AG10803 (cell line): ENCODE results near the gene CCER1.

Source experiments
- DNase-seq: peaks from one replicate; pipeline ENCODE4 v3.0.0; 2010; ENCODE audit warnings: low read depth
- H3K4me3 ChIP-seq: 2 replicates; pipeline ENCODE4 v1.5.1; 2011; ENCODE audit warnings: mild to moderate bottlenecking, low read length, control low read depth
- TF ChIP-seq, protein P1 (sequence below): conservative IDR thresholded peaks from 2 replicates; pipeline ENCODE4 v1.5.1; 2011; ENCODE audit warnings: mild to moderate bottlenecking, low read length, control low read depth, inconsistent platforms

The CCER1 gene

DNA sequence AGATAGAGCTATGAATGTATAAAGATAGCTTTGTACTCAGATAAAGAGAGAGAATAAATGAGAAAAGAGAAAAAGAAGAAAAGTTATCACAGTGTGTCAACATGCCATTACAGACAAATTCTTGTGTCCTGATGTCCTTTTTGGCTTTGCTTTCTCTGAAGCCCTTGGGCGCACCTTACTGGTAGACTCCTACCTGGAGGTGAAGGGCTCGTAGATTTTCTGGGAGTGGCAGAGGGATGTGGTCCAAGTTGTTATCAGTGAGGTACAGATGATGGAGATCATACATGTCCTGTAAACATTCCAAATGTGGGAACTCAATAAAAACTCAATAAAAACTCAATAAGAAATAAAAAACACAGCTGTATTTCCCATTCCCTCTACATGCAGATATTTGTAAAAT is 14.9 kb upstream of the CCER1 start:
- DNase-seq: no peak
- H3K4me3 ChIP-seq: no peak overlapping the region
- TF ChIP-seq, protein P1, sequence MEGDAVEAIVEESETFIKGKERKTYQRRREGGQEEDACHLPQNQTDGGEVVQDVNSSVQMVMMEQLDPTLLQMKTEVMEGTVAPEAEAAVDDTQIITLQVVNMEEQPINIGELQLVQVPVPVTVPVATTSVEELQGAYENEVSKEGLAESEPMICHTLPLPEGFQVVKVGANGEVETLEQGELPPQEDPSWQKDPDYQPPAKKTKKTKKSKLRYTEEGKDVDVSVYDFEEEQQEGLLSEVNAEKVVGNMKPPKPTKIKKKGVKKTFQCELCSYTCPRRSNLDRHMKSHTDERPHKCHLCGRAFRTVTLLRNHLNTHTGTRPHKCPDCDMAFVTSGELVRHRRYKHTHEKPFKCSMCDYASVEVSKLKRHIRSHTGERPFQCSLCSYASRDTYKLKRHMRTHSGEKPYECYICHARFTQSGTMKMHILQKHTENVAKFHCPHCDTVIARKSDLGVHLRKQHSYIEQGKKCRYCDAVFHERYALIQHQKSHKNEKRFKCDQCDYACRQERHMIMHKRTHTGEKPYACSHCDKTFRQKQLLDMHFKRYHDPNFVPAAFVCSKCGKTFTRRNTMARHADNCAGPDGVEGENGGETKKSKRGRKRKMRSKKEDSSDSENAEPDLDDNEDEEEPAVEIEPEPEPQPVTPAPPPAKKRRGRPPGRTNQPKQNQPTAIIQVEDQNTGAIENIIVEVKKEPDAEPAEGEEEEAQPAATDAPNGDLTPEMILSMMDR: no peak

DNA sequence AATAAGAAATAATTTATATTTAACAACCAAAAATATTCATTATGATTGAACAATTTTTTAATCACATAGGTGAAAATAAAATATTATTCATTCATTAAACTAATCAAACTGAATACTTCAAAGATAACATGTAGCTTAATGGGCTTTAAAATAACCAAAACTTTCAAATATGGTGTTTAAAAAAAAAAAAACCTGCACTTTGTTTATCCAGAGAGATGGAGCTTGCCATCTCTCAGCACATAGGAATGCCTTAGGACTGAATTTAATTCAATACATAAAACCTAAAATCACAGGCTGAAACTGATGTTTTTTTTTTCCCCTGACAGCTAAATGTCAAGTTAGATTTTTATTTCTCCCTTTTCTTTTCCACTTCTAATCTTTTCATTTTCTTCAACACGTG is 14.4 kb upstream of the CCER1 start:
- TF ChIP-seq, protein P1: no peak
- no peak for DNase-seq
- H3K4me3 ChIP-seq: no peak overlapping the region

DNA sequence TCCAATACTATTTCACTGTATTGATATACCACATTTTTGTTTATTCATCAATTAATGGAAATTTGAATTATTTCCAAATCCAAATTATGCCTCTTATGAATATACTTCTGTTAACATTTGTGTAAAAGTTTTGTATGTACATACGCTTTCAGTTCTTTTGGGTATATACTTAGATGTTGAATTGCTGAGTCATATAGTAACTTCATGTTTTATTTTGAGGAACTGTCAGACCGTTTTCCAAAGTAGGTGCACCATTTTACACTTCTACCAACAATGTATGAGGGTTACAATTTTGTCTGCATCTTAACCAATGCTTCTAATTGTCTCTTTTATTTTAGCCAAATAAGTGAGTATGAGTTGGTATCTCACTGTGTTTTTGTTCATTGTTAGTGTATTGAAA is 10.2 kb upstream of the CCER1 start:
- H3K4me3 ChIP-seq: no peak overlapping the region
- TF ChIP-seq, protein P1: no peak
- DNase-seq: no peak

DNA sequence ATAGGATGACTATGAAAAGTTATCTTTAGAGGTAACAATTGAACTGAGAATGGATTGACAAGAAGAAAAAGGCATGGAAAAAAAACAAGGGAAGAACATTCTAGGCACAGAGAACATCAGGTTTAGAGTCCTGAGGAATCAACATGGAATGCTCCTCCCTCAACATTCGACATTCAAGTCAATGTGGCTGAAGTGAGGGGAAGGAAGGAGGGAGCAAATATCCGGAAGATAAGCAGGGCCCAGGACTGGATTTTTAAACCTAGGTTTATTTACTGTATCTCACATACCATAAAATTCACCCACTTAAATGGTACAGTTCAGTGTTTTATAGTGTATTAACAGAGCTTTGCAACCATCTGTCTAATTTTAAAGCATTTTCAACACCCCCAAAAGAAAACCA is 9.6 kb upstream of the CCER1 start:
- H3K4me3 ChIP-seq: no peak overlapping the region
- no peak for DNase-seq
- TF ChIP-seq, protein P1: no peak

- no peak overlapping the region for H3K4me3 ChIP-seq
- no peak for DNase-seq
- TF ChIP-seq, protein P1: no peak
These were observed 9.0 kb upstream of the CCER1 start for GRCh38 chr12:90963946-90964345.

GRCh38 chr12:90961154-90961553 is 6.2 kb upstream of the CCER1 start:
- TF ChIP-seq, protein P1: no peak
- DNase-seq: no peak
- no peak overlapping the region for H3K4me3 ChIP-seq

DNA sequence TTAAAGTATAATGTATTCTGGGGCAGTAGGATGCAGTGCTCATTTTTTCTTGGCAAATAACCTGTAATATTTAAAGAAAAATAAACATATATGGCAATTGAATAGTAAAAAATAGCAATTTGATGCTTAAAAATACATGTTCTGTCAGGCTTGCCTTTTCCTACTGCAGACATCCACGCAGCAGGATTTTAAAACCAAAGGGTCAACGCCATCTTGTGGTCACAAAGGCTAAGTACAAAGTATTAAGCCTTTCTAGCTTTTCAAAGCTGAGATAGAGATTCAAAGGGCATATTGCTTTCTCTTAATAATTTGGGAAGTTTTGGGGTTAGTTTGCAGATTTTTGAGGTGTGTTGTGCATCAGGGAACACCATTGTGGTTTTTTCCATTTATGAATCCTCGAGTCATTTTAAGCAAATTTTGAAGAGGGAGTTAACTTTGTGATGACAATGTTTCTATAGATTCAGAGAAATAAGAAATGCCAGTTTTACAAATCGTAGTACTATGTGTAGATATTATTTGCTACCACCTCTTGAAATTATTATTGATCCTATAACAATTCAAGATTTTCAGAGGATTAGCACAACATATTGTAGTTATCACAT is 4.7 kb upstream of the CCER1 start:
- H3K4me3 ChIP-seq: no peak overlapping the region
- TF ChIP-seq, protein P1: peak; percentile 85
- peak; percentile 60 for DNase-seq
